IPS-NIHi7 (cell line): ENCODE results near the gene SYNM.
"Not testable (repeated sequence)": the region's sequence is repeated elsewhere in the genome, so short reads cannot be mapped to it uniquely, and the experiment has no call there.

Experiments
- DNase-seq: peaks from one replicate; pipeline ENCODE4 v3.0.0; 2012; ENCODE audit warnings: mixed read lengths; ENCODE audit errors: extremely low spot score

Gene SYNM

GRCh38 chr15:99105514-99106341 lies 848 bp downstream of the SYNM start:
- DNase-seq: peak; percentile 66

DNA sequence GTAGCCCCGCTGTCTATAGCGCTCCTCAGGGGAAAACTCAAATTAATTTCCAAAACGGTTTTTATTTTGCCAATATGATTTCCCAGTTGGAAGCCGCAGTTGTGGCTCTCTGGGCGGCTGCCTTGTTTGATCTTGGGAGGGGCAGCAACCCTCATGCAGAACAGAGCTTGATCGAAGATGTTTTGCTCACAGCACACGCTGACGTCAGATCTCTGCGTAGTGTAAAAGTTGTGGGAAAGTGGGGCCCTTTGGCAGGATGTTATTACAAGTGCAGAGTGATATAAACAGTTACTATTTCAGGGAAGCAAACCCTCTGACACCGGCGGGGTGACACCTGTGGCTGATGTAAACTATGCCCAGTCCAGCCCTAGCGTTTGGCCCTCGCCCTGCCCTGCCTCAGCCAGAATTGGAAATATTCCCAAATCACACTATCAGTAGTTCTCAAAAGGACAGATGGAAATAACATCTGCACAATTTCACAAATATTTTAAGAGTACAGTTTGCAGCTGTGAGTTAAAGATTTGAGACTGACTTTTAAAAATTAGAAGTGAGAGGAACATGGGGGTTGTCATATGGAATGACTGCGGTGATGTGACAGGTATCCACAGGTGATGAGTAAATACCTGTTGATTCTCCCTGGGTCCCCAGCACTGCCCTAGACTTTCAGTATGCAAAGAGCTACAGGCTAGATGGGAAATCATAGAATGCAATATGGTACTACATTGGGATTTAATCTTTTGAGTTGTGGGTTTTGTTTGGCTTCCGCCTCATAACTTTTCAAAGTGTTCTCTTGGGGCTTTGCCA lies 1.7 kb downstream of the SYNM start:
- no peak for DNase-seq

DNA sequence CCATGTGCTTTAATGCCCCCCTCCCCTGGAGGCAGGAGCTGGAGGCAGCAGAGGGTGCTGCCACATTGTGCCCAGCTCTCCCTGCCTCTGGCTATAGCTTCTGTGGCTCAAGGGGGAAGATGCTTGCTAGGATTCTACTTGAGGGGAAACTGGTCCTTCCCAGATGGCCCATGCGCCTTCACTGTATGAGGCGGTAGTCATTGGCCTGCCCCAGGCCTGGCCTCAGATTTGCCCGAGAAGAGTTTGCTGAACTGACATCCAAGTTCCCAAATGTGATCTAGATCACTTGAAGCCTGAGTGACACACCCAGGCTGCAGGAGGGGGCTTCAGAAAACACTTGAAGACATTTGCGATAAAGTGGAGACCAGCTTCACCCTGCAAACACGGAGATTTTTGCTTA lies 4.1 kb downstream of the SYNM start:
- no peak for DNase-seq

DNA sequence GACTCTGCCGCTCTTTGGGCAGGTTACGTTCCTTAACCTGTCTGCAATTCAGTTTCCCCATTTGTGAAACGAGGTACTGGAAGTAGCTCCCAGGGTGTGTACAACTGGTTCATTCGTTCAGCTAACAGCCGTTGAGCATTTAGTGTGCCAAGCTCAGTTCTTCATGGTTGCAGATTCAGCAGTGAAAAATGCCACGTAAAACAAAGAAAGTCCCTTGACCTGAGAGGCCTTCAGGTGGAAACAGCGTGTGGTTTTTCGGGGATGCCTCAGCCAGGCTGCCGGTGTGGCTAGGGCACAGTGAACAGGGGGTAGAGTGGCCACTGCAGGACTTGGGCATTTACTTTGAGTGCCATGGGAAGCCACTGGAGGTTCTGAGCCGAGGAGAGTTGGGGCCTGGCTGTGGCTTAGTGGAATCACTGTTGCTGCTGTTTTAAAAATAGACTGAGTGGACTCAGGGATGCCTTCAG lies 4.7 kb downstream of the SYNM start:
- no peak for DNase-seq

DNA sequence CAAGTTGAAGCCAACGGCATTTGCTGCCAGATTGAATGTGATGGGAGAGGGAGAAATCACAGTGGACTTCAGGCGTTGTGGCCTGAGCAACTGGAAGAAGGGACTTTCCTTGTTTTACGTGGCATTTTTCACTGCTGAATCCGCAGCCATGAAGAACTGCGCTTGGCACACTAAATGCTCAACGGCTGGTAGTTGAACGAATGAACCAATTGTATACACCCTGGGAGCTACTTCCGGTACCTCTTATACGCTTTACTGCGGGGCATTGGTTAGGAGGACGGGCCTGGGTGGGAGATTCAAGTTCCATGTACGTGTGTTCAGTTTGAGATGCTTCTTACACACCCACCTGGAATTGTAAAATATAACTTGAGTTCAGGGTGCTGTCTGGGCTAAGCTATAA lies 5.2 kb downstream of the SYNM start:
- DNase-seq: no peak

GRCh38 chr15:99110581-99111320 lies 5.9 kb downstream of the SYNM start:
- no peak for DNase-seq

DNA sequence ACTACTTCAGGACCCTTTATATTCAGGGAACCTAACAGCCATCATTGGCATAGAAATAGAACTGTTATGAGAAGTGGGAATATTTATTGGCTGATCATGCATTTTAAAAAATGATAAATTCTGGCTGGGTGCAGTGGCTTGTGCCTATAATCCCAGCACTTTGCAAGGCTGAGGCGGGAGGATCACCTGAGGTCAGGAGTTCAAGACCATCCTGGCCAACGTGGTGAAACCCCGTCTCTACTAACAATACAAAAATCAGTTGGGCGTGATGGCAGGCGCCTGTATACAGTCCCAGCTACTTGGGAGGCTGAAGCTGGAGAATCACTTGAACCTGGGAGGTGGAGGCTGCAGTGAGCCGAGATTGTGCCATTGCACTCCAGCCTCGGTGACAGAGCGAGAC lies 6.8 kb downstream of the SYNM start:
- not testable (repeated sequence) for DNase-seq

DNA sequence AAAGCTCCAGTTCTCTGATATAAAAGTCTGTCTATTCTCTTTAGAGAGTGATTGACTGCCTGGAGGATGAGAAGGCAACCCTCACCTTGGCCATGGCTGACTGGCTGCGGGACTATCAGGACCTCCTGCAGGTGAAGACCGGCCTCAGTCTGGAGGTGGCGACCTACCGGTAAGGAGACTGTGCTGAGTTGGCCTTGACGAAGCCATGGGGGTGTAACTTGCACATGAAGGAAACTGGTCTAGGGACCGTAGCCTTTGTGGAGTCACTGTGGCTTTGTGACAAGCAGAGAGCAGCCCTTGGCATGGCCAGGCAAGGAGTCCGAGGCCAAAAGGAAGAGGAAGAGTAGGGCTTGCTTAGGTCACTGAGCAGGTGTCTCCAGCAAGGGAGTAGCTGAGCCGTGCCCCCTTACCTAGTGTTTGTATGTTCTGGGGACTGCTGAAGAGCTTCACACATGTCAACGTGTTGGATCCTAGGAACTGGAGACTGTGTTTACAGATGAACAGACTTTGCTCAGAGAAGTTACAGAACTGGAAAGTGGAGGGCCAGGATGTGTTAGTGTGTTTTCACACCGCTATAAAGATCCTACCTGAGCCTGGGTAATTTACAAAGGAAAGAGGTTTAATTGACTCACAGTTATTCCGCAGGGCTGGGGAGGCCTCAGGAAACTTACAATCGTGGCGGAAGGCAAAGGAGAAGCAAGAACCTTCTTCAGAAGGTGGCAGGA lies 8.8 kb downstream of the SYNM start:
- DNase-seq: no peak

GRCh38 chr15:99114511-99115299 lies 9.8 kb downstream of the SYNM start:
- DNase-seq: no peak

- no peak for DNase-seq
Observed at GRCh38 chr15:99115300-99116215, 10.7 kb downstream of the SYNM start.

- no peak for DNase-seq
Observed at GRCh38 chr15:99117111-99117510, 12.2 kb downstream of the SYNM start.

DNA sequence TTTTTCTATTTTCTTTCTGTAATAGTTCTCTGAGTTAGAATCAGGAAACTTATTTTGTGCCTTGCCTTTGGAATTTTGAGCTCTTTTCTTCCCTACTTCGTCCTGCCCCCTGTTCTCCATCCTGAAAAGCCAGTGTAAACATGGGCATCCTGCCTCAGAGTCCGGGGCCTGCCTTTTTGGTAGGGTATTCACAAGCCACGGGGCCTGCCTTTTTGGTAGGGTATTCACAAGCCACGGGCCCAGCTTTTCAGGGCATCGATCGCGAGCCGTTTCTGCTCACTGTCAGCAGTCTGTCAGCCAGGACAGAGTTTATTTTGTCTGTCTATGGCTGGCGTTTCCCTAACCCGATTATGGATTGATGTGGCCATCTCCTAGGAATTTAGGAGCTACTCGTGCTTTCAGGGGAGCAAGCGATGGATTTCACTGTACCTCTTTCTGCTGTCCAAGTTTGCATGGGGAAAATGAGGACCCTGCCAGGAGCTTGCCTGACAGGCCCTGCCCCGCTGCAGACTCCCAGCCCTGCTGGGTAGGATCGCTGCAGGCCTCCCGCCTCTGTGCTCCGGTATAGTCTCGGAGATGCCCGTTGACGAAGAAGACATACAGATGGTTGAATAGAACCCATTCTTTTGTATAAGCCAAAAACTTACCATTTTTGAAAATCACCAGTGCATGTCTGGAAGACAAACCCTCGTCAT lies 12.8 kb downstream of the SYNM start:
- no peak for DNase-seq

DNA sequence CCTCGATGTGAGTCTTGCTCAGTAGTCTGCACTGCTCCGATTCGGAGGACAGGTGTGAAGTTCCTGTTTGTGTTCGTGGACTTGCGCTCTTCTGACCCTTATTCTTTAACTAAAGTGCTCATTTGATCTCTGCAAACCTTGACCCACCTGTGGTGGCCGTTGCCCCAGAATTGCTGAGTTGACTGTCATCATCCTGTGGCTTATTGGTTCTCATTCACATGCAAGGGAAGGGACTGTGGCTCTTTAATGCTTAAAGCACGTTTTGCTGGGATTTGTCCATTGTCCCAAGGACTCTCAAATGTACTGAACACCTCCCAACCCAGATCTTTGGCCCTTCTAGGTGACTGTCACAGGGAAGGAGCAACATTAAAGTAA lies 13.4 kb downstream of the SYNM start:
- no peak for DNase-seq

- no peak for DNase-seq
Observed at GRCh38 chr15:99118801-99119546, 14.1 kb downstream of the SYNM start.

DNA sequence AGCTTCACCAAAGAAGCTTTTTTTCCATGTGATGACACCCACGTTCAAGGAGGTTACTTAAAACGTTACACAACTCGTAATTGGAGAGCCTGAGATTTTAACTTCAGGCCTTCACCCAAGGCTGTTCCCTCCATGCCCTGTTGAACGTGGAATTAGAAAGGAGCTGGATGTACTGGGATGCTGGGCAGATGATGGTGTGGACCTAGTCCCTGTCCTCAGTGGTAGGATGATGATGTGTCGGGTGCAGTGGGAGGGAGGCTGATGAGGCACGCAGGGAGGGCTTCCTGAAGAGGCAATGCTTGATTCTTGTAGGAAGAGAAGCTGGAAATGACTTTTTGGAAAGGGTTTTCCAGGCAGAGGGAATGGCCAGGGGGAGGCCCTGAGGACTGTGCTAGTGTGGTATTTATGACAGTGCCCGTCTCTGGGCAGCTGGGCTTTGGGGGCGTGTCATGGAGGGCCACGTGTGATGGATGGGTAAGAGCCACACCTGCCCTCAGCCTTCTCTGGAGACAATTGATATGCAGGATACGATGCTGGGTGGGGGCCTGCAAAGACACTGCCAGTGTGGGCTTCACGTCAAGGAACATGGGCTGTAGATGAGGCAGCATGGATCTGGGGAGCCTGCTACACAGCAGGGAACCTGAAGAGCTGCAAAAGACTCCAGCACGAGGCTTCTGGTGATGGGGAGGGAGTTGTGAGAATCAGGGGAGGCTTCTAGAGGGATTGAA lies 15.3 kb downstream of the SYNM start:
- no peak for DNase-seq

DNA sequence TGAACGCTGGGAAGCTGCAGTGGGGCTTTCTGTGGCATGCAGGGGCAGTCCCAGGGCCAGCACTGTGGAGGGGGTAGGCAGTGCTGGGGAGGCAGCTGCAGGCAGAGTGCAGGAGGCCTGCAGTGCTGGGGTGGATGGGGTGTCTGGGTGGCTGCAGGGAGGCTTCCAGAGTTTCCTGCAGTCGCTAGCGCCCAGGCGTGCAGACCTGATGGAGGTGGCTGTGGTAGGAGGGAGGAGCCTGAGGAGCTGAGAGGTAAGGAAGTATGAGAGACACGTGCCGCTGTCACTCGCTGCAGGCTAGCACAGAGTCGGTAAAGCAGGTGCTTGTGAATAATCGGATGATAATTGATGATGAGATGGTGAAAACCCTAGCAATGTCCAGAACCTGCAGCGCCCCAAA lies 16.3 kb downstream of the SYNM start:
- DNase-seq: no peak

GRCh38 chr15:99121691-99122410 lies 17.0 kb downstream of the SYNM start:
- no peak for DNase-seq
